ENCODE measurements around the gene RFX6.

RFX6 gene

DNA sequence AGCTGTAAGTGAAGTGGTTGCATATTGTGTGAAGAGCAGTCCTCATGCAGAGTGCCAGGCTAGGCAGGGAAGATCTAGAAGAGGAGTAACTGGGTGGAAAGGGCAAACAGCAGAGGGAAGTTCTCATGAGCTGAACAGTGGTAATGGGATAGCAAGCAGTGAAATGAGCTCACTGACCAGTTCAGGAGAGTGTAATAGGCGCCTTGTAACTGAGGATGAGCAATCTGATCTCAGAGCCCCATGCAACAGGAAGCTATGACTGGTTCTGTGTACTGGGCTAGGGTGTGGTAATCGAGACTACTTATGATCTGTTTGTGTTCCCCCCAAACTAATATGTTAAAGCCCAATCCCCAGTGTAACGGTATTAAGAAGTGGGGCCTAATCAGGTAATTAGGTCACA, 98.6 kb downstream of the RFX6 start:
- no peaks in the 10 kb centered on the region for H3K27me3 ChIP-seq (replicated peaks; ENCODE audit: control insufficient read depth, insufficient read depth, low read length)
- no peak for DNase-seq (ENCODE audit: extremely low read depth, insufficient read length)
- H3K4me3 ChIP-seq (replicated peaks; ENCODE audit: low read depth, low read length), result no peak overlapping the region
- TF ChIP-seq, protein P1, sequence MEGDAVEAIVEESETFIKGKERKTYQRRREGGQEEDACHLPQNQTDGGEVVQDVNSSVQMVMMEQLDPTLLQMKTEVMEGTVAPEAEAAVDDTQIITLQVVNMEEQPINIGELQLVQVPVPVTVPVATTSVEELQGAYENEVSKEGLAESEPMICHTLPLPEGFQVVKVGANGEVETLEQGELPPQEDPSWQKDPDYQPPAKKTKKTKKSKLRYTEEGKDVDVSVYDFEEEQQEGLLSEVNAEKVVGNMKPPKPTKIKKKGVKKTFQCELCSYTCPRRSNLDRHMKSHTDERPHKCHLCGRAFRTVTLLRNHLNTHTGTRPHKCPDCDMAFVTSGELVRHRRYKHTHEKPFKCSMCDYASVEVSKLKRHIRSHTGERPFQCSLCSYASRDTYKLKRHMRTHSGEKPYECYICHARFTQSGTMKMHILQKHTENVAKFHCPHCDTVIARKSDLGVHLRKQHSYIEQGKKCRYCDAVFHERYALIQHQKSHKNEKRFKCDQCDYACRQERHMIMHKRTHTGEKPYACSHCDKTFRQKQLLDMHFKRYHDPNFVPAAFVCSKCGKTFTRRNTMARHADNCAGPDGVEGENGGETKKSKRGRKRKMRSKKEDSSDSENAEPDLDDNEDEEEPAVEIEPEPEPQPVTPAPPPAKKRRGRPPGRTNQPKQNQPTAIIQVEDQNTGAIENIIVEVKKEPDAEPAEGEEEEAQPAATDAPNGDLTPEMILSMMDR (IDR thresholded peaks at IDR 0.05; ENCODE audit: insufficient read depth, low read length, poor library complexity, severe bottlenecking), result no peak
- no peaks in the 10 kb centered on the region for H3K36me3 ChIP-seq (ENCODE audit: control insufficient read depth, insufficient read depth, low read length)

DNA sequence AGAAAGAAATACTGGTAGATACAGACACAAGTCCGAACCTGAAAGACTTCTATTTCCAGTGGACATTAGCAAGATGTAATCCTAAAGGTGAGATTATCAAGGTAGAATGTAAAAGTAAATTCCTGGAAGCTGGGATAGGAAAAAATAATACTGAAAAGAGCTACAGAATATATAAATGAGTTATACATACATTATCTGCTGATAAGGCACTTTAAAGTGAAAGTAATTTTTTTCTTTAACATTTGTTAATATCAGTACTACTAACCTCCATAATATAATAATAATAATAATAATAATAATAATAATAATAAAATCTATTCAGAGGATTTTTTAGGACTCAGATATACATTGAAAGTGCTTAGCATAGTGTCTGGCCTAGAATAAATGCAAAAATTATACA, 102.5 kb downstream of the RFX6 start:
- Histone ChIP-seq H3K4me3 (replicated peaks; ENCODE audit: low read depth, low read length) (no peak overlapping the region), H3K27me3 (replicated peaks; ENCODE audit: control insufficient read depth, insufficient read depth, low read length) (no peaks in the 10 kb centered on the region), H3K36me3 (ENCODE audit: control insufficient read depth, insufficient read depth, low read length) (no peaks in the 10 kb centered on the region)
- no peak for DNase-seq (ENCODE audit: extremely low read depth, insufficient read length)
- TF ChIP-seq, protein P1 (IDR thresholded peaks at IDR 0.05; ENCODE audit: insufficient read depth, low read length, poor library complexity, severe bottlenecking), result no peak

Data from GM06990 (cell line).